Heart right ventricle (tissue), 16 donors: ENCODE data around the gene CFAP299. TPM values are rescaled to one million over a fixed set of nuclear protein-coding genes. Genes with fewer than 3 reads are reported as not detected.

Experiments used
- ATAC-seq, 8 donors: fragments of 200-7000 bp; cut with Tn5 transposase; one replicate each; pipeline ENCODE4 v1.9.1; 2020; ENCODE audit warnings: mild to moderate bottlenecking in 8 of 8, moderate library complexity in 8 of 8, moderate number of reproducible peaks in 1 of 8
- DNase-seq, 2 donors: peaks; one replicate each; pipeline ENCODE4 v3.0.0-alpha.2; 2020
- H3K27ac ChIP-seq, 10 donors: fragments of 200-600 bp; sonication (generic) in 2 of 10; one replicate each; pipeline versions ENCODE4 v1.5.0 to v1.8.0; 2020 to 2022; ENCODE audit warnings: mild to moderate bottlenecking in 3 of 10
- H3K27me3 ChIP-seq, 7 donors: fragments of 200-600 bp; one replicate each; pipeline ENCODE4 v1.8.0; 2021 to 2022; ENCODE audit warnings: mild to moderate bottlenecking in 2 of 7
- H3K36me3 ChIP-seq, 9 donors: fragments of 200-600 bp; sonication (generic) in 1 of 9; one replicate each; pipeline versions ENCODE4 v1.5.0 to v1.8.0; 2020 to 2022; ENCODE audit warnings: mild to moderate bottlenecking in 2 of 9
- H3K4me1 ChIP-seq, 9 donors: fragments of 200-600 bp; sonication (generic) in 1 of 9; one replicate each; pipeline versions ENCODE4 v1.5.0 to v1.8.0; 2020 to 2022; ENCODE audit warnings: mild to moderate bottlenecking in 4 of 9
- H3K4me3 ChIP-seq, 10 donors: fragments of 200-600 bp; sonication (generic) in 2 of 10; one replicate each; pipeline versions ENCODE4 v1.5.0 to v1.8.0; 2020 to 2022; ENCODE audit warnings: mild to moderate bottlenecking in 7 of 10, moderate library complexity in 2 of 10
- H3K9me3 ChIP-seq, 11 donors: fragments of 200-600 bp in 10 of 11; sonication (generic) in 2 of 11; one replicate each; pipeline versions ENCODE4 v1.5.0 to v1.8.0; 2013 to 2022; ENCODE audit warnings: mild to moderate bottlenecking in 2 of 11, control low read depth in 1 of 11, moderate library complexity in 1 of 11
- CTCF ChIP-seq, 9 donors: fragments of 200-600 bp; sonication (generic) in 2 of 9; IDR thresholded peaks; one replicate each; pipeline versions ENCODE4 v1.5.0 to v1.8.0; 2021 to 2022; ENCODE audit warnings: antibody characterized with exemption in 9 of 9, mild to moderate bottlenecking in 5 of 9, moderate library complexity in 1 of 9
- WGBS, 2 donors: extraction: QIAGEN DNeasy Blood & Tissue Kit; methylation state at CpG; one replicate each; pipeline ENCODE4 v1.1.7; 2013; ENCODE audit warnings: inconsistent platforms in 1 of 2; 5-methylcytosine and 5-hydroxymethylcytosine counted together
- intact Hi-C, 10 donors: fragments of 100-400 bp; cut with DNase I; formaldehyde crosslinking; loops; one replicate each; pipeline versions ENCODE4 v1.11.1 to v1.14.2; 2022
- polyA plus RNA-seq, 2 donors: library from polyadenylated mRNA; stranded (reverse); fragments of 200-250 nt; gene quantifications; one replicate each; pipeline ENCODE4 v1.2.3, GENCODE V29; 2013
- total RNA-seq, 10 donors: library from RNA; stranded (reverse); fragmentation: NEBNext Ultra II Directional in 3 of 10; extraction: Animal tissue kit (Norgen Biotek cat#: 25700) in 3 of 10; gene quantifications; one replicate each; pipeline versions ENCODE4 v1.2.1 to v1.2.4, GENCODE V29; 2021 to 2023
- donor health status: Arrhythmogenic right ventricular cardiomyopathy.
- donor health status: ischemic (EF 13 %, LVEDD 7.1; RV severe dilation, severe dysfunction).
- donor health status: healthy with polysubstance abuse.
- donor health status: DM: no; HTN: yes; CAD: no.
- donor health status: DM: no; HTN: no; CAD: no.
- donor health status: ischemic (EF 25% LVEDD 6.9; RV normal size, moderate dysfunction).
- donor health status: ischemic (EF 25% LVEDD 5.7; RV mildly dilated, moderate dysfunction).
- donor health status: healthy.
- donor health status: DM: yes; HTN: yes; CAD: no.
- donor health status: Ischemic cardiomyopathy.
- donor health status: ischemic (EF 35%, LVEDD 5.7; RV mildly dilated, moderate dysfunction).
- donor health status: nonischemic (EF 11% LVEDD 7.7; RV severe dilation, severe dysfunction).
- donor health status: DM: yes; HTN: yes; CAD: no.
- donor health status: PGD.
- donor health status: ischemic (EF 29% LVEDD 5.4; RV normal size, mild dysfunction).
- donor health status: nonischemic (EF 23%, LVEDD 6.1; RV moderate dilation, normal function).

CFAP299 gene
- total and polyA plus RNA-seq, 12 donors, result 0.93 TPM; not detected in 11

GRCh38 chr4:80909938-80910337 lies 574.4 kb downstream of the CFAP299 start:
- no peaks in the 10 kb centered on the region for H3K4me1 ChIP-seq
- H3K4me3 ChIP-seq, result no peak overlapping the region
- intact Hi-C loops, result no loop called here
- DNase-seq (no peak), ATAC-seq (no peak)
- WGBS, 2 donors, result 94 to 98% methylated on average over 1 of the region's 1 CpG
- no peak overlapping the region for H3K27ac ChIP-seq
- TF ChIP-seq CTCF (IDR thresholded peaks at IDR 0.05), result no peak
- H3K9me3 ChIP-seq, result peaks cover 0 to 30% (median 0%) of the 10 kb centered on the region in 11 donors
- H3K36me3 ChIP-seq, result no peaks in the 10 kb centered on the region
- H3K27me3 ChIP-seq, result no peaks in the 10 kb centered on the region

GRCh38 chr4:80911458-80911857 lies 575.9 kb downstream of the CFAP299 start:
- Histone ChIP-seq H3K27me3 (no peaks in the 10 kb centered on the region), H3K27ac (no peak overlapping the region), H3K4me3 (no peak overlapping the region), H3K36me3 (no peaks in the 10 kb centered on the region), H3K9me3 (peaks cover 0 to 25% (median 0%) of the 10 kb centered on the region in 11 donors), H3K4me1 (no peaks in the 10 kb centered on the region)
- ATAC-seq (no peak), DNase-seq (no peak)
- no peak for TF ChIP-seq CTCF (IDR thresholded peaks at IDR 0.05)
- intact Hi-C loops, result no loop called here

GRCh38 chr4:80912350-80912749 lies 576.8 kb downstream of the CFAP299 start:
- H3K27me3 ChIP-seq, result no peaks in the 10 kb centered on the region
- DNase-seq, result peak in 1 of 2 donors; percentile 7
- H3K4me1 ChIP-seq, result no peaks in the 10 kb centered on the region
- WGBS, 2 donors, result 86 to 87% methylated on average over 7 of the region's 7 CpGs
- H3K27ac ChIP-seq, result no peak overlapping the region
- peaks cover 0 to 16% (median 0%) of the 10 kb centered on the region in 11 donors for H3K9me3 ChIP-seq
- H3K36me3 ChIP-seq, result no peaks in the 10 kb centered on the region
- intact Hi-C loops, result no loop called here
- no peak for ATAC-seq
- H3K4me3 ChIP-seq, result no peak overlapping the region
- TF ChIP-seq CTCF (IDR thresholded peaks at IDR 0.05), result no peak

- WGBS, 2 donors, result 74 to 76% methylated on average over 3 of the region's 3 CpGs
- Histone ChIP-seq H3K4me3 (no peak overlapping the region), H3K36me3 (no peaks in the 10 kb centered on the region), H3K4me1 (no peaks in the 10 kb centered on the region), H3K27me3 (no peaks in the 10 kb centered on the region), H3K27ac (no peak overlapping the region), H3K9me3 (peaks cover 0 to 10% (median 0%) of the 10 kb centered on the region in 11 donors)
- intact Hi-C loops, result no loop called here
- TF ChIP-seq CTCF (IDR thresholded peaks at IDR 0.05), result no peak
- no peak for ATAC-seq
- no peak for DNase-seq
These were observed 577.9 kb downstream of the CFAP299 start for GRCh38 chr4:80913381-80913780.
